Fibroblast of pulmonary artery (primary cell): ENCODE measurements around the gene CASP1.

ENCODE experiments used
- DNase-seq: peaks from one replicate; pipeline ENCODE4 v3.0.0-alpha.2; 2010; ENCODE audit warnings: low read depth
- H3K4me3 ChIP-seq: replicated peaks from 2 replicates; pipeline ENCODE4 v1.5.1; 2011; ENCODE audit warnings: low read depth, mild to moderate bottlenecking, control low read depth, low read length, moderate library complexity
- CTCF ChIP-seq: IDR thresholded peaks from 2 replicates; pipeline ENCODE4 v1.5.1; 2011; ENCODE audit warnings: mild to moderate bottlenecking, control low read depth, low read length, inconsistent platforms; ENCODE audit errors: missing control alignments

The CASP1 gene

DNA sequence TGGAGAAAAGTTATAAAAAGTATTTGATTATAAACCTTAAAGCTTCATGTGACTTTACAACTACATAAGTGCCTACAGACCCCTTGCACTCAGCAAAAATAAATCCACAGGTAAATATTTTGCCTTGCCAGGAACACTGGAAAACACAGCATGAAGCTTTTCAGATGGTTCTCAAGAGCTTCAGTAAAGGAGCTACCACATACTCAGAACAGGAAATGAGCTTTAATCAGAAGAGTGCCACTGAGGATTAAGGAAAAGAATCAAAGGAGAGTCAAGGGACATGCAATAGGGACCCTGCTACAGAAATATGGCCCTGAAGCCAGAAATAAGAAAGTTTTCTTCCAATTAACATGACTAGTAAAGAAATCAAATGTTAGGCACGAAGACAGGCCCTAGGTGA, 1.2 kb downstream of the CASP1 start:
- TF ChIP-seq CTCF: no peak
- DNase-seq: no peak
- H3K4me3 ChIP-seq: no peak overlapping the region

DNA sequence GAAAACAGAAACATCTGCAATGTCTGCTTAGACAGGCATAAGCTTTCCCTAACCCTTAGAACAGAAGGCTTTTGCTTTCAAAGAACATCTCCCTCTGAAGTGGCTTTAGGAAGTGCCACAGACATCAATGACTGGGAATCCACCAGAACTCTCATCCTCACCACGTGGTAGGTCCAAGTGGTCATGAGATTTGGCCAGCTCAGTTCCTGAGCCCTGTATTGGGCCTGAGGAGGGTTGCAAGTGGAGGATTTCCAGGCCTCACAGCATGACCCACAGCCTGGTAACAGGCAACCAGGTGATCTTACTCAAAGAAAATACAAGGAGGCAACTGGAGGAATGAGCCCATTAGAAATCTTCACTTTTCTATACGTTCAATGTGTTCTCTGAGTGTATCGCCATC, 1.6 kb downstream of the CASP1 start:
- no peak for TF ChIP-seq CTCF
- H3K4me3 ChIP-seq: no peak overlapping the region
- no peak for DNase-seq

GRCh38 chr11:105032495-105032894, 2.4 kb downstream of the CASP1 start:
- no peak overlapping the region for H3K4me3 ChIP-seq
- TF ChIP-seq CTCF: no peak

DNA sequence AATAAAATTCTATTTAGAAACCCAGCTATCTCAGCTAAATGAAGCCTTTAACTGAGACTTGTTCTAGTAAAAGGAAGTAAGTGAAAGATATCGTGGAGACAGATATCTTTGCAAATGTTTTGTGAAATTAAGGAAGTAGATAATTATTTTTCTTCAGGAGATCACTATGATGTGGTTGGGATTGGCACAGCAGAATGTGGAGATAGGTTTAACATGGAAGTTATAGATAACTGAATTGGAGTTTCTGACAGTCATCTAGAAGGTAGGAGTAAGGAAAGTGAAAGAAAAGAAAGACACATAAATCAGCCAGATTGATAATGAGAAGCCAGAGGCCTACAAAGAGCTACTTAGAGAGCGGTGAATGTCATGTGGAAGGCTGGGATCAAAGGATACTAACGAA, 7.3 kb downstream of the CASP1 start:
- TF ChIP-seq CTCF: no peak
- no peak overlapping the region for H3K4me3 ChIP-seq
- DNase-seq: no peak

More at GRCh38 chr11:105032495-105032894, 2.4 kb downstream of the CASP1 start:
- no peak for DNase-seq

- no peak for TF ChIP-seq CTCF
- no peak overlapping the region for H3K4me3 ChIP-seq
- no peak for DNase-seq
Observed at GRCh38 chr11:105024394-105024793, 10.6 kb downstream of the CASP1 start.

DNA sequence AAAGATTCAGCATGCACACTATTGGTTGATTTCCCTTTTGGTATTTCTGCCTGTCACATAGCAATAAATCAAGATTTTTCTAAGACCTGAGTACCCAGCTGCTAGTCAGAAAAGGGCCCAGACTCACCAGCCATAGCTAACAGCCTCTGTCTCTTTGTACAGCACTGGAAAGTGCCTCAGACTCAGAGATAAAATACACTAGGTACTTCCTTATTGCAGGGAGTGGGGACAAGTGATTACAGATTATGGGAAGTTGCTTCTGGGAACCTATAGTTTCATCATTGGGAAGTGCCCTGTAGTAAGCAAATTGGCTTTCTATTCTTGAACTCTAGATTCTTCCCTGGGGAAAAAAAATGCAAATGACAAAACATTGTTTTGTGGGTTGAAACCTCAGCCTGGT, 11.9 kb downstream of the CASP1 start, which contains the start of gene CASP5:
TSS of gene CASP5 (minus strand) at position 166 of the 400 bp plus-strand sequence. CDS start at position 134, 32 bp downstream.
- no peak for TF ChIP-seq CTCF
- no peak for DNase-seq
- no peak within 1 kb of the TSS for H3K4me3 ChIP-seq

DNA sequence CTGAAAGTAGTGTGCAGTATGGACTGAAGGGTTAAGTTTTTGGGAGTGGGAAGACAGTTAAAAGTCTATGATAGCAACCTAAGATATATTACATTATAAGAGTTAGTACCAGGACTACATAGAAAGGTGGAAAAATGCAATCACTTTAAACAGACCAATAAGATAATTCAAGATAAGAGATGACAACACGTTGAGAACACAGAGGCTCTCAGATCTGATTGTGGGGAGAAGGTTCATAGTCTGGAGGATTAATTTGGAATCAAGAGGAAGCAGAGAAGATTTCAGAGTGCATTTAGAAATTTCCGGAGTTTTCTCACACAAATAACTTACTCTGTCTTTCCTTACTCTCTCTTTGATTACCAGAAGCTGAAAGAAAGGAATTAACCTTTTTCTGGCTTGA, 12.4 kb downstream of the CASP1 start:
- DNase-seq: no peak
- no peak overlapping the region for H3K4me3 ChIP-seq
- no peak for TF ChIP-seq CTCF
